CD14-positive monocyte (primary cell): Measurements from ENCODE around the gene CCNT2. TPM values are rescaled to one million over a fixed set of nuclear protein-coding genes. Genes with fewer than 3 reads are reported as not detected.

Experiments
- DNase-seq, 3 donors: peaks; one replicate each; pipeline ENCODE4 v3.0.0-alpha.2; 2011 to 2022
- H2AFZ ChIP-seq: 2 replicates; pipeline ENCODE4 v1.6.0; 2012; ENCODE audit warnings: mild to moderate bottlenecking, low read depth, low read length, inconsistent platforms; ENCODE audit not compliant: insufficient read depth, poor library complexity, severe bottlenecking
- H3K27ac ChIP-seq, 2 donors: 1 replicate in 1 of 2; 2 replicates in 1 of 2; pipeline ENCODE4 v1.5.1; 2012 to 2013; ENCODE audit warnings: low read length in 2 of 2, control low read depth in 1 of 2, inconsistent platforms in 1 of 2, low read depth in 1 of 2, mild to moderate bottlenecking in 1 of 2
- H3K27me3 ChIP-seq, 2 donors: one replicate each; pipeline versions ENCODE4 v1.6.0 to v1.6.1; 2011 to 2013; ENCODE audit warnings: low read length in 2 of 2; ENCODE audit not compliant: control insufficient read depth in 2 of 2, insufficient read depth in 2 of 2
- H3K36me3 ChIP-seq, 2 donors: replicated peaks in 1 of 2; 1 replicate in 1 of 2; 2 replicates in 1 of 2; pipeline versions ENCODE4 v1.5.1 to v1.6.1; 2012 to 2013; ENCODE audit warnings: low read length in 2 of 2, control low read depth in 1 of 2, inconsistent platforms in 1 of 2, mild to moderate bottlenecking in 1 of 2; ENCODE audit not compliant: insufficient read depth in 2 of 2, control insufficient read depth in 1 of 2
- H3K4me1 ChIP-seq, 2 donors: 1 replicate in 1 of 2; 2 replicates in 1 of 2; pipeline versions ENCODE4 v1.5.1 to v1.6.1; 2012 to 2013; ENCODE audit warnings: low read length in 2 of 2, control low read depth in 1 of 2, inconsistent platforms in 1 of 2, mild to moderate bottlenecking in 1 of 2, moderate library complexity in 1 of 2; ENCODE audit not compliant: insufficient read depth in 2 of 2, control insufficient read depth in 1 of 2
- H3K4me2 ChIP-seq: replicated peaks from 2 replicates; pipeline ENCODE3; 2012; ENCODE audit warnings: low read length, moderate library complexity, mild to moderate bottlenecking; ENCODE audit not compliant: poor library complexity, severe bottlenecking; ENCODE audit errors: extremely low read depth
- H3K4me3 ChIP-seq, 3 experiments: fragments of 200-600 bp in 1 of 3; sonication (generic) in 1 of 3; replicated peaks in 1 of 3; 1 replicate in 2 of 3; 2 replicates in 1 of 3; pipeline ENCODE4 v1.5.1; 2011 to 2013; ENCODE audit warnings: low read length in 3 of 3, mild to moderate bottlenecking in 3 of 3, control low read depth in 2 of 3, low read depth in 2 of 3, inconsistent platforms in 1 of 3, moderate library complexity in 1 of 3
- H3K79me2 ChIP-seq: 2 replicates; pipeline ENCODE4 v1.6.0; 2012; ENCODE audit warnings: mild to moderate bottlenecking, control low read depth, inconsistent platforms, low read length, moderate library complexity; ENCODE audit not compliant: insufficient read depth
- H3K9ac ChIP-seq: 2 replicates; pipeline ENCODE4 v1.6.0; 2017; ENCODE audit warnings: low read length, mild to moderate bottlenecking; ENCODE audit not compliant: insufficient read depth, poor library complexity, severe bottlenecking
- H3K9me3 ChIP-seq, 2 donors: replicated peaks in 1 of 2; 1 replicate in 1 of 2; 2 replicates in 1 of 2; pipeline versions ENCODE4 v1.5.1 to v1.6.1; 2012 to 2013; ENCODE audit warnings: low read length in 2 of 2, control low read depth in 1 of 2; ENCODE audit not compliant: control insufficient read depth in 1 of 2, insufficient read depth in 1 of 2
- H4K20me1 ChIP-seq: 2 replicates; pipeline ENCODE4 v1.6.0; 2012; ENCODE audit warnings: mild to moderate bottlenecking, low read length, control low read depth, moderate library complexity; ENCODE audit not compliant: insufficient read depth
- H3K27ac Mint-ChIP-seq, 7 donors: one replicate each; pipeline ENCODE4 v1.8.0; 2020; ENCODE audit warnings: mild to moderate bottlenecking in 7 of 7, mixed read lengths in 7 of 7, moderate library complexity in 6 of 7, inconsistent platforms in 2 of 7
- H3K27me3 Mint-ChIP-seq, 3 donors: one replicate each; pipeline ENCODE4 v1.8.0; 2021 to 2022; ENCODE audit warnings: low read depth in 3 of 3, mild to moderate bottlenecking in 3 of 3, mixed read lengths in 3 of 3, moderate library complexity in 3 of 3, inconsistent platforms in 1 of 3
- H3K36me3 Mint-ChIP-seq, 2 donors: one replicate each; pipeline ENCODE4 v1.8.0; 2020; ENCODE audit warnings: mixed read lengths in 2 of 2, inconsistent platforms in 1 of 2, mild to moderate bottlenecking in 1 of 2
- H3K4me1 Mint-ChIP-seq: one replicate; pipeline ENCODE4 v1.8.0; 2020; ENCODE audit warnings: mild to moderate bottlenecking, mixed read lengths
- H3K4me3 Mint-ChIP-seq, 2 donors: one replicate each; pipeline ENCODE4 v1.8.0; 2020; ENCODE audit warnings: mild to moderate bottlenecking in 2 of 2, mixed read lengths in 2 of 2, moderate library complexity in 1 of 2
- H3K9me3 Mint-ChIP-seq, 7 donors: one replicate each; pipeline ENCODE4 v1.8.0; 2020 to 2022; ENCODE audit warnings: mixed read lengths in 7 of 7, mild to moderate bottlenecking in 6 of 7, moderate library complexity in 6 of 7, inconsistent platforms in 2 of 7
- WGBS: methylation state at CpG from one replicate; pipeline ENCODE4 v1.1.5; 2013; ENCODE audit warnings: missing lambda C conversion rate; ENCODE audit not compliant: insufficient coverage; 5-methylcytosine and 5-hydroxymethylcytosine counted together
- intact Hi-C, 2 donors: fragments of 100-400 bp; cut with micrococcal nuclease; formaldehyde crosslinking; loops; one replicate each; pipeline versions ENCODE4 v1.15.0 to v1.15.1; 2023
- polyA plus RNA-seq, 3 donors: library from polyadenylated mRNA; depleted of rRNA in 1 of 3; unstranded in 2 of 3; stranded (reverse) in 1 of 3; fragments of 300-500 nt in 2 of 3; fragments of >200 nt in 1 of 3; fragmentation: Illumina TruSeq in 2 of 3; gene quantifications; 1 replicate in 2 of 3; 2 replicates in 1 of 3; pipeline ENCODE4 v1.2.3, GENCODE V29; 2012 to 2021
- TF ChIP-seq, protein P1 (sequence below): fragments of 200-600 bp; IDR thresholded peaks from one replicate; pipeline ENCODE4 v1.8.0; 2022; ENCODE audit warnings: antibody characterized with exemption, mild to moderate bottlenecking

The CCNT2 gene
- polyA plus RNA-seq, 3 donors: 8.3 to 20.5 (median 12.2) TPM

DNA sequence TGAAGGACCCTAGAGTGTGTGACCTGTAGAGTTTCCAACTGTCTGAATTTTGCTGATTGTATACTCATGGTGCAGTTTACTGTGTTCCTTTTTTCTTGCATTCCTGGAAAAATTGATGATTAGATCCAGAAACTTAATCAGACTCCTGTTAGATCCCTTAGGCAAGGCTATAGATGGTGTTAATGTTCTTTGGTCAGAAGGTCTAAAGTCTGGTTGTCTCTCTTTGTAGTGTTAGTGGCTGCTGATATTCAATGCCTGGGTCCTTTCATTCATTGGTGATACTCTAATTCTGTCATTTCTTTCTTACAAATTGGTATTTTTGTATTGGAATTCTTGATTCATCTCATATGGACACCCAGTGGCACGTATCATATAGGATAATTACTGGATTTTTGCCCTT is 6.3 kb downstream of the CCNT2 start:
- Histone ChIP-seq H3K4me3 (no peak overlapping the region), H3K4me1 (peaks cover 11 to 30% of the 10 kb centered on the region in 2 donors), H3K36me3 (peaks cover 14 to 43% of the 10 kb centered on the region in 2 donors), H3K9ac (no peak overlapping the region), H3K9me3 (no peaks in the 10 kb centered on the region), H3K4me2 (no peak overlapping the region), H3K27ac (no peak overlapping the region), H2AFZ (no peak overlapping the region), H3K79me2 (peaks cover 100% of the 10 kb centered on the region), H4K20me1 (peaks cover 99% of the 10 kb centered on the region), H3K27me3 (no peaks in the 10 kb centered on the region)
- Mint-ChIP-seq H3K36me3 (peaks cover 11 to 32% of the 10 kb centered on the region in 2 donors), H3K27ac (peak overlapping the region in 1 of 7 donors; percentile 55), H3K4me1 (peaks cover 45% of the 10 kb centered on the region), H3K9me3 (no peaks in the 10 kb centered on the region), H3K27me3 (no peaks in the 10 kb centered on the region), H3K4me3 (no peak overlapping the region)
- TF ChIP-seq, protein P1, sequence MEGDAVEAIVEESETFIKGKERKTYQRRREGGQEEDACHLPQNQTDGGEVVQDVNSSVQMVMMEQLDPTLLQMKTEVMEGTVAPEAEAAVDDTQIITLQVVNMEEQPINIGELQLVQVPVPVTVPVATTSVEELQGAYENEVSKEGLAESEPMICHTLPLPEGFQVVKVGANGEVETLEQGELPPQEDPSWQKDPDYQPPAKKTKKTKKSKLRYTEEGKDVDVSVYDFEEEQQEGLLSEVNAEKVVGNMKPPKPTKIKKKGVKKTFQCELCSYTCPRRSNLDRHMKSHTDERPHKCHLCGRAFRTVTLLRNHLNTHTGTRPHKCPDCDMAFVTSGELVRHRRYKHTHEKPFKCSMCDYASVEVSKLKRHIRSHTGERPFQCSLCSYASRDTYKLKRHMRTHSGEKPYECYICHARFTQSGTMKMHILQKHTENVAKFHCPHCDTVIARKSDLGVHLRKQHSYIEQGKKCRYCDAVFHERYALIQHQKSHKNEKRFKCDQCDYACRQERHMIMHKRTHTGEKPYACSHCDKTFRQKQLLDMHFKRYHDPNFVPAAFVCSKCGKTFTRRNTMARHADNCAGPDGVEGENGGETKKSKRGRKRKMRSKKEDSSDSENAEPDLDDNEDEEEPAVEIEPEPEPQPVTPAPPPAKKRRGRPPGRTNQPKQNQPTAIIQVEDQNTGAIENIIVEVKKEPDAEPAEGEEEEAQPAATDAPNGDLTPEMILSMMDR: no peak
- intact Hi-C loops: loop anchor here in 1 of 2 donors (10.0 kb wide), 1 partner anchor 120 kb away; the partner anchor contains the start of gene MAP3K19
- no peak for DNase-seq
- no CpG with 5 or more reads among the region's 1 CpG for WGBS

DNA sequence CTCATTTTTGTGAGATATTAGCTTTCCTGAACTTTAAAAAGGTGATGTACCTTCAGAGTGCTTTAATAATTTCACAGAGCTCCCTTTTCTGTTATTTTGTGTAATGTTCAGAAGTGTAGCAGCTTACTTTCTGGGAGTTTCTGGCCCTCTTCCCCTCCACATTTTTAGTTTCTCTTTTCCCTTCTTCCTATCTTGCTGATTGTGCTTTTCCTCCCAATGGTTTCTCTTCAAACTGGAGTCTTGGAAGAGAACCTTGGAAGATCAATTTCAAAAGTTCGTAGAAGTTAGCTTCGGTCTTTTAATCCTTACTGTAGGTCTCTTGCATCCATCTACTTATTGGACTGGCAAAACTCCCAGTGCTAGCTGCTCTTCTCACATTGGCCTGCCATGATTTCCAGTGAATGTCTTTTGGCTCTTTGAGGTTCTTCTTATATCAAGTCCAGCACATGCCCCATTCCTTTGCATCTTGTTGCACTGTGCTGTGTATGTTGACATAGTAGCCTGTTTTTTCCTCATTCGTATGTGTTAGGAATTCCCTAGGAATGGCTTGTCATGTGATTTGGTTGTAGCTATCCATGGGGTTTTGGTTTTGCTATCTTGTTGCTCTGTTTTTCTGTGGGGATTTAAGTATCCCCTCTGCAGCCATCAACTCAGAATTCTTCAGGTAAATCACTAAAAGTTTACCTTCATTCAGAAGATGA is 7.8 kb downstream of the CCNT2 start:
- peaks cover 39% of the 10 kb centered on the region for H3K4me1 Mint-ChIP-seq
- peaks cover 11 to 32% of the 10 kb centered on the region in 2 donors for H3K36me3 Mint-ChIP-seq
- Histone ChIP-seq H3K4me2 (no peak overlapping the region), H3K27ac (peak overlapping the region in 1 of 2 donors; percentile 20), H3K4me1 (peaks cover 6 to 16% of the 10 kb centered on the region in 2 donors), H3K9ac (no peak overlapping the region), H3K9me3 (no peaks in the 10 kb centered on the region), H3K27me3 (no peaks in the 10 kb centered on the region), H3K36me3 (peaks cover 14 to 46% of the 10 kb centered on the region in 2 donors), H4K20me1 (peaks cover 99% of the 10 kb centered on the region), H2AFZ (no peak overlapping the region), H3K79me2 (peaks cover 100% of the 10 kb centered on the region), H3K4me3 (no peak overlapping the region)
- intact Hi-C loops: loop anchor here in 1 of 2 donors (10.0 kb wide), 1 partner anchor 118 kb away; the partner anchor contains the start of gene MAP3K19
- 100% methylated on average over 2 of the region's 3 CpGs for WGBS
- no peak for DNase-seq
- TF ChIP-seq, protein P1: no peak
- no peaks in the 10 kb centered on the region for H3K27me3 Mint-ChIP-seq
- H3K9me3 Mint-ChIP-seq: no peaks in the 10 kb centered on the region
- H3K4me3 Mint-ChIP-seq: no peak overlapping the region
- H3K27ac Mint-ChIP-seq: peak overlapping the region in 6 of 7 donors; percentile 0 to 71 (median 38)
